ENCODE results near the gene SLC5A10. TPM values are rescaled to one million over a fixed set of nuclear protein-coding genes. Genes with fewer than 3 reads are reported as not detected.

Gene SLC5A10
- total and polyA plus RNA-seq, 4 donors, result 0.05 to 0.23 (median 0.15) TPM

DNA sequence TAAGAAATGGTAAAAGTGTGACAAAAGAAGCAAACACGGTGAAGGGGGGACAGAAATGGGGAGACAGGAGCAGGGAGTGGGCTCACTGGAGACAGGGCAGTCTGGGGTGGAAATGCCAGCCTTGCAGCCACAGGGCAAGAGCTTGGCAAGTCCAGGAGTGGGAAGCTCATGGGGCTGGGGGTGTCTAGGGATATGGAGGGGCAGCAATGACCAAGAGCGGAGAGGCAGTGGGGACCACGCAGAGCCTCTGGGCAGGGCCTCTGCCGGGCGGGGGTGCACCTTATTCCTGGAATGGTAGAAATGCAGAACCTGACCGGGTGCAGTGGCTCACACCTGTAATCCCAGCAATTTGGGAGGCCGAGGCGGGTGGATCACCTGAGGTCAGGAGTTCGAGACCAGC is 12.6 kb downstream of the SLC5A10 start (continued):
- no peak for TF ChIP-seq RXRA (IDR thresholded peaks at IDR 0.05)
- TF ChIP-seq, protein P1, sequence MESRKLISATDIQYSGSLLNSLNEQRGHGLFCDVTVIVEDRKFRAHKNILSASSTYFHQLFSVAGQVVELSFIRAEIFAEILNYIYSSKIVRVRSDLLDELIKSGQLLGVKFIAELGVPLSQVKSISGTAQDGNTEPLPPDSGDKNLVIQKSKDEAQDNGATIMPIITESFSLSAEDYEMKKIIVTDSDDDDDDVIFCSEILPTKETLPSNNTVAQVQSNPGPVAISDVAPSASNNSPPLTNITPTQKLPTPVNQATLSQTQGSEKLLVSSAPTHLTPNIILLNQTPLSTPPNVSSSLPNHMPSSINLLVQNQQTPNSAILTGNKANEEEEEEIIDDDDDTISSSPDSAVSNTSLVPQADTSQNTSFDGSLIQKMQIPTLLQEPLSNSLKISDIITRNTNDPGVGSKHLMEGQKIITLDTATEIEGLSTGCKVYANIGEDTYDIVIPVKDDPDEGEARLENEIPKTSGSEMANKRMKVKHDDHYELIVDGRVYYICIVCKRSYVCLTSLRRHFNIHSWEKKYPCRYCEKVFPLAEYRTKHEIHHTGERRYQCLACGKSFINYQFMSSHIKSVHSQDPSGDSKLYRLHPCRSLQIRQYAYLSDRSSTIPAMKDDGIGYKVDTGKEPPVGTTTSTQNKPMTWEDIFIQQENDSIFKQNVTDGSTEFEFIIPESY (IDR thresholded peaks at IDR 0.05), result no peak
- TF ChIP-seq, protein P2, sequence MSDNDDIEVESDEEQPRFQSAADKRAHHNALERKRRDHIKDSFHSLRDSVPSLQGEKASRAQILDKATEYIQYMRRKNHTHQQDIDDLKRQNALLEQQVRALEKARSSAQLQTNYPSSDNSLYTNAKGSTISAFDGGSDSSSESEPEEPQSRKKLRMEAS (IDR thresholded peaks at IDR 0.05), result no peak

DNA sequence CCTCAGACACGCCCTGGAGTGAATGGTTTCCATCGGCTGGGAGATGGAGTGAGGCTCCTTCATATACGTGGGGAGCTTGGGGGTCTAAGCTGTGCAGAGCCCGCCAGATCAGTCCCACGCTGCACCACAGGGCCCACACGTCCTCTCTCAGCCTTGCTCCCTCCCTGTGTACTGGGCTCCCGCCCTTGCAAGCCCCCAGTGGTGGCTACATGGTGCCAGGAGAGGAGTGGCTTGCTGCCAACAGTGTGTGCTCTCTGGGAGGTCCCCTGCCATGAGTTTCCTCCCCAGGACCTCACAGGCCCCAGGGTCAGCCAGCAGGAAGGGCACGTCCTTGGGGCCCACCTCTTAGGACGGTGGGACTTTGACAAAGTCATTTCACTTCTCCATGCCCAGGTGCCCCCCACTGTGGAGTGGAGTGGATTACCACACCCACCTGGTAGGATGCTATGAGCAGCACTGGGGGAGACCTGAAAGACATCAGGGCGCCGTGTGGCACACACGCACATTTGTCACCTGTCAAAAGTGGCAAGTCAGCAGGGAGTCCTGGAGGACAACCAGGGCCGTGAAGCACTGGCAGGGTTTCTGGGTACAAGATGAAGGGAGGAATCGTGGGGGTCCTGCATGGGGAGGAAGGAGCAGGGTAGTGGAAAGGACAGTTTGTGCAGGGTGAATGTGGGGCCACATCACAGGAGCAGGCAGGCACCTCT is 13.7 kb downstream of the SLC5A10 start:
- Histone ChIP-seq H3K27ac (ENCODE audit: low read depth in 1 of 2, low read length in 2 of 2) (no peak overlapping the region), H3K4me3 (ENCODE audit: low read depth in 1 of 3, low read length in 3 of 3) (no peak overlapping the region), H3K4me1 (ENCODE audit: control insufficient read depth in 4 of 4, insufficient read depth in 4 of 4, low read length in 3 of 4) (peaks cover 0 to 27% (median 13%) of the 10 kb centered on the region in 4 donors), H3K27me3 (ENCODE audit: control insufficient read depth in 4 of 4, insufficient read depth in 4 of 4, low read length in 3 of 4) (no peaks in the 10 kb centered on the region), H3K36me3 (ENCODE audit: control insufficient read depth in 4 of 4, insufficient read depth in 3 of 4, low read depth in 1 of 4, low read length in 3 of 4) (no peaks in the 10 kb centered on the region), H3K9ac (ENCODE audit: low read depth in 1 of 2, low read length in 2 of 2) (no peak overlapping the region), H3K9me3 (ENCODE audit: control insufficient read depth in 4 of 4, low read length in 3 of 4) (no peaks in the 10 kb centered on the region)
- DNase-seq (ENCODE audit: low spot score), result no peak
- 83% methylated on average over 14 of the region's 14 CpGs for WGBS
- TF ChIP-seq FOXA2 (IDR thresholded peaks at IDR 0.05) (no peak), SP1 (IDR thresholded peaks at IDR 0.05) (no peak), HNF4A (conservative IDR thresholded peaks at IDR 0.05) (no peak), RXRA (IDR thresholded peaks at IDR 0.05) (no peak), NR2F2 (IDR thresholded peaks at IDR 0.05) (no peak), EGR1 (IDR thresholded peaks at IDR 0.05; ENCODE audit: low read depth in 2 of 2) (no peak), TAF1 (conservative IDR thresholded peaks at IDR 0.05) (no peak), HNF4G (IDR thresholded peaks at IDR 0.05) (no peak), GABPA (IDR thresholded peaks at IDR 0.05 in 1 of 2, conservative IDR thresholded peaks at IDR 0.05 in 1 of 2) (no peak), FOXA1 (IDR thresholded peaks at IDR 0.05) (no peak), JUND (IDR thresholded peaks at IDR 0.05) (no peak), RAD21 (IDR thresholded peaks at IDR 0.05) (no peak)
- TF ChIP-seq, protein P3, sequence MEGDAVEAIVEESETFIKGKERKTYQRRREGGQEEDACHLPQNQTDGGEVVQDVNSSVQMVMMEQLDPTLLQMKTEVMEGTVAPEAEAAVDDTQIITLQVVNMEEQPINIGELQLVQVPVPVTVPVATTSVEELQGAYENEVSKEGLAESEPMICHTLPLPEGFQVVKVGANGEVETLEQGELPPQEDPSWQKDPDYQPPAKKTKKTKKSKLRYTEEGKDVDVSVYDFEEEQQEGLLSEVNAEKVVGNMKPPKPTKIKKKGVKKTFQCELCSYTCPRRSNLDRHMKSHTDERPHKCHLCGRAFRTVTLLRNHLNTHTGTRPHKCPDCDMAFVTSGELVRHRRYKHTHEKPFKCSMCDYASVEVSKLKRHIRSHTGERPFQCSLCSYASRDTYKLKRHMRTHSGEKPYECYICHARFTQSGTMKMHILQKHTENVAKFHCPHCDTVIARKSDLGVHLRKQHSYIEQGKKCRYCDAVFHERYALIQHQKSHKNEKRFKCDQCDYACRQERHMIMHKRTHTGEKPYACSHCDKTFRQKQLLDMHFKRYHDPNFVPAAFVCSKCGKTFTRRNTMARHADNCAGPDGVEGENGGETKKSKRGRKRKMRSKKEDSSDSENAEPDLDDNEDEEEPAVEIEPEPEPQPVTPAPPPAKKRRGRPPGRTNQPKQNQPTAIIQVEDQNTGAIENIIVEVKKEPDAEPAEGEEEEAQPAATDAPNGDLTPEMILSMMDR (IDR thresholded peaks at IDR 0.05; ENCODE audit: low read depth, low read length, missing input control), result no peak
- TF ChIP-seq, protein P4, sequence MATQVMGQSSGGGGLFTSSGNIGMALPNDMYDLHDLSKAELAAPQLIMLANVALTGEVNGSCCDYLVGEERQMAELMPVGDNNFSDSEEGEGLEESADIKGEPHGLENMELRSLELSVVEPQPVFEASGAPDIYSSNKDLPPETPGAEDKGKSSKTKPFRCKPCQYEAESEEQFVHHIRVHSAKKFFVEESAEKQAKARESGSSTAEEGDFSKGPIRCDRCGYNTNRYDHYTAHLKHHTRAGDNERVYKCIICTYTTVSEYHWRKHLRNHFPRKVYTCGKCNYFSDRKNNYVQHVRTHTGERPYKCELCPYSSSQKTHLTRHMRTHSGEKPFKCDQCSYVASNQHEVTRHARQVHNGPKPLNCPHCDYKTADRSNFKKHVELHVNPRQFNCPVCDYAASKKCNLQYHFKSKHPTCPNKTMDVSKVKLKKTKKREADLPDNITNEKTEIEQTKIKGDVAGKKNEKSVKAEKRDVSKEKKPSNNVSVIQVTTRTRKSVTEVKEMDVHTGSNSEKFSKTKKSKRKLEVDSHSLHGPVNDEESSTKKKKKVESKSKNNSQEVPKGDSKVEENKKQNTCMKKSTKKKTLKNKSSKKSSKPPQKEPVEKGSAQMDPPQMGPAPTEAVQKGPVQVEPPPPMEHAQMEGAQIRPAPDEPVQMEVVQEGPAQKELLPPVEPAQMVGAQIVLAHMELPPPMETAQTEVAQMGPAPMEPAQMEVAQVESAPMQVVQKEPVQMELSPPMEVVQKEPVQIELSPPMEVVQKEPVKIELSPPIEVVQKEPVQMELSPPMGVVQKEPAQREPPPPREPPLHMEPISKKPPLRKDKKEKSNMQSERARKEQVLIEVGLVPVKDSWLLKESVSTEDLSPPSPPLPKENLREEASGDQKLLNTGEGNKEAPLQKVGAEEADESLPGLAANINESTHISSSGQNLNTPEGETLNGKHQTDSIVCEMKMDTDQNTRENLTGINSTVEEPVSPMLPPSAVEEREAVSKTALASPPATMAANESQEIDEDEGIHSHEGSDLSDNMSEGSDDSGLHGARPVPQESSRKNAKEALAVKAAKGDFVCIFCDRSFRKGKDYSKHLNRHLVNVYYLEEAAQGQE (IDR thresholded peaks at IDR 0.05), result no peak

Measured in liver (tissue), 9 donors.